ENCODE data around the gene STPG1.
"Not testable (repeated sequence)": the region's sequence is repeated elsewhere in the genome, so short reads cannot be mapped to it uniquely, and the experiment has no call there.

Gene STPG1, protein sequence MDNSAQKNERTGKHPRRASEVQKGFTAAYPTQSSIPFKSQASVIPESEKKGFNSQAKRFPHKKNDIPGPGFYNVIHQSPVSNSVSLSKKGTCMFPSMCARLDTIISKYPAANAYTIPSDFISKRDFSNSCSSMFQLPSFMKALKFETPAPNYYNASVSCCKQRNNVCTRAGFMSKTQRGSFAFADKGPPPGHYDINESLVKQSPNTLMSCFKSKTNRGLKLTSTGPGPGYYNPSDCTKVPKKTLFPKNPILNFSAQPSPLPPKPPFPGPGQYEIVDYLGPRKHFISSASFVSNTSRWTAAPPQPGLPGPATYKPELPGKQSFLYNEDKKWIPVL

DNA sequence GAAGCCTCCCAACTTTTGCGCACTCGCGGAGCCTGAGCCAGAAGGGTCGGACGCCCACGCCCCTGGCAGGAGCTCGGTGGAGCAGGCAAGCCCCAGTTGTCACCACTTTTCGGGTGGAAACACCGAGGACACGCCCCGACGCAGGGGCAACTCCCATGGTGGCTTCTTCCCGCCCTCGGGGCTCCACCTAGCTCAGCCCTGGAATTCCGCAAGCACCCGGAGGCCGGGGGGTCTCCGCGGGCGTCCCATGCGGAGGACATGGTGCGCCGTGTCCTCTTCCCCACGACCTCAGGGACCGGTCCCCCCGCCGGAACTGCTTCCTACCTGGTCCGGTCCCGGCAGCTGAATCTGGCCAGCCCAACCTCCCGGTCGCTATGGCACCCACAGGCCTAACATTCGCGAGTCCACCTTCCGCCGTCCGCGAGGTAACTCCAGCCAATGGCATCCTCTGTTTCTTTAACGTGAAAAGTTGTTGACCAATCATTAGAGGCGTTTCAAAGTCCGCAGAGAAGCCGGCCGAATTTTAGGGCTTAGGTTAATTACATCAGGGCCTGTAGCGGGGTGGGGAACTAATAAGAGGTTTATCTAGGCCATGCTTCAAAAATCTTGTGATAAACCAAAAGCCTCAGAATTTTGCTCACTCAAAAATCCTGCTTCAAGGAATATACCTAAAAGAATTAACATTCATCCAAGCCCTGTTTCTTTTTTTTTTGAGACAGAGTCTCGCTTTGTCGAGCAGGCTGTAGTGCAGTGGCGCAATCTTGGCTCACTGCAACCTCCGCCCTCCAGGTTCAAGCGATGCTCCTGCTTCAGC, at the start of gene STPG1:
TSS of gene STPG1 (minus strand) at position 433 of the 814 bp plus-strand sequence. CDS start 12,394 bp downstream, outside the sequence.
- DNase-seq = peak; percentile 86

DNA sequence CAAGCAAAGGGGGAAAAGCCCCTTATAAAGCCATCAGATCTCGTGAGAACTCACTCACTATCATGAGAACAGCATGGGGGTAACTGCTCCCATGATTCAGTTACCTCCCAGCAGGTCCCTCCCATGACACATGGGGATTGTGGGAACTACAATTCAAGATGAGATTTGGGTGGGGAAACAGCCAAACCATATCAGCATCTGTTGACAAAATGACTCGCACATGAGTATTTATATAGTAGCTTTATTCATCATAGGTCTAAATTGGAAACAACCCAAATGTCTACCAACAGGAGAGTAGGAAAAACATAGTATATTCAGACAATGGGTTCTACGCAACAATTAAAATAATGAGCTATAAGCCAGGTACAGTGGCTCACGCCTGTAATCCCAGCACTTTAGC, 48.5 kb upstream of the STPG1 start:
- DNase-seq = not testable (repeated sequence)

DNA sequence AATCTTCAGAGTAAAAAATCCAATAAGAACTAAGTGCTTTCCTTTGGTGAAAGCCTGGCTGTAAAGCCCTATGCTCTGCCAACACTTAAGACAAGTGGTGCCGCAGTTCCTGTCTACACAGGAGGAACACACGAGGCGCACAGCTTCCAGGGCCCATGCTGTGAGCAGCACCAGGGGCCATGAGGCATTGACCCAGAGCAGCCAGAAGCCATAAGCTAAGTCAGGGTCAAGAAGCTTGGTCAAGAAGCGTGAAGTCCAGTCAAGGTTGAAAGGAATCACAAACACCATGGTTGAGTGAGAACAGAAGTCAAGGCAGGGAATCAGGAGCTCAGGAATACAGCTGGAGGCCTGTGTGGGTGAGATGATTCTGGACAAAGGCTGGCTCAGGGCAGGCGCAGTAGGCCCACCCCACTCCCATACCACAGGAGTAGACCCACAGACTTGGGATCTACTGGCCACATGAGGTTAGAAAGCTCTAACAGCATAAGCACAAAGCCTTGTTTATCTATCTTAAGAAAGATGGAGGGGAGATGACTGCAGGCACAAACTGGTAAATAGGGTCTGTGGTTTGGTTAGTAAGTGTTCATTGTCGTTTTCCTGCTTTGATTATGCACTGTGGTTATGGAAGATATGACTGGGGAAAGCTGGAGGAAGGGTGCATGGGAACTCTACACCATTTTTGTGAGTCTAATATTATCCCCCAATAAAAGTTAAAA, 46.1 kb upstream of the STPG1 start:
- DNase-seq = no peak

DNA sequence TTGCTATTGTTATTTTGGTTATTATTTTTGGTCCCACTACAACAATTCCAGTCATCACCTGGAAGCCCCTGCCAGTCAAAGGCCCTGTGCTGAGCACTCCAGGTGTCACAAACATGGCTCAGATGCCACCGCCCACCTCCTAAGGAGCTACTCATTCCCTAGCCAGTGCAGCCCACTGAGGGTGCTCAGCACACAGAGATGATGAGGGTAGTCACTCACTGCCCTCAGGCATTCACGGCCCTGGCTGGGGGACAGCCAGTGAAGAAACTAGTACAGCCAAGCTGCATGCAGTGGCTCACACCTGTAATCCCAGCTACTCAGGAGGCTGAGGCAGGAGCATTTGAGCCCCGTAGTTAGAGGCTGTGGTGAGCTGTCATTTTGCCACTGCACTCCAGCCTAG, 44.3 kb upstream of the STPG1 start:
- DNase-seq = no peak

DNA sequence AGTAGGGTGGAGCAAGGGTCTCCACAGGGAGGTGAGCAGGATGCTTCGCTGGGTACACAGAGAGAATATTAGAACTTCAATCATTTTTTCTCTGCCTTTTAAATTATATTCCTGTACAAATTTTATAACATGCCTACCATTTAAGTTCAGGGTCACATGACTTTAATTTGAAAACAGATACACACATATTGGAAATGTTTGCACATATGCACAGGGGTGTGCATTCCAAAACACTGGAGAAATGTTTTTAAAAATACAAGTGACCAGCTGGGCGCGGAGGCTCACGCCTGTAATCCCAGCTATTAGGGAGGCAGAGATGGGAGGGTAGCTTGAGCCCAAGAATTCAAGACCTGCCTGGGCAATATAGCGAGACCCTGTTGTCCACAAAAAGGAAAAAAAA, 41.7 kb upstream of the STPG1 start:
- DNase-seq = no peak

DNA sequence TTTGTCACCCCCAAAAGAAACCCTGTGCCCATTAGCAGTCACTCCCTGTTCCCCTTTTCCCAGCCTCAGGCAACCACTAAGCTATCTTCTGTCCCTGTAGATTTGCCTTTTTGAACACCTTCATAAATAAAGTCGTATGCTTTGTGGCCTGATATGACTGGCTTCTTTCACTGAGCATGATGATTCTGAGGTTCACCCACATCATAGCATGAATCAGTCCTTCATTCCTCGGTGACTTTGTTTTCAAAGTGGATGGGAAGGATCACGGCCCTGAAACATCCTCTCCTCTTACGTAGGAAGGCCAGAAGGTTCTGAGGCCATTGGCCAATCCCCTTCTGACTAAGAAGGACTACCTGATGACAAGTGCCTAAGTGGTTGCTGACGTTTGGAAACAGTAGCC, 41.1 kb upstream of the STPG1 start:
- no peak for DNase-seq

DNA sequence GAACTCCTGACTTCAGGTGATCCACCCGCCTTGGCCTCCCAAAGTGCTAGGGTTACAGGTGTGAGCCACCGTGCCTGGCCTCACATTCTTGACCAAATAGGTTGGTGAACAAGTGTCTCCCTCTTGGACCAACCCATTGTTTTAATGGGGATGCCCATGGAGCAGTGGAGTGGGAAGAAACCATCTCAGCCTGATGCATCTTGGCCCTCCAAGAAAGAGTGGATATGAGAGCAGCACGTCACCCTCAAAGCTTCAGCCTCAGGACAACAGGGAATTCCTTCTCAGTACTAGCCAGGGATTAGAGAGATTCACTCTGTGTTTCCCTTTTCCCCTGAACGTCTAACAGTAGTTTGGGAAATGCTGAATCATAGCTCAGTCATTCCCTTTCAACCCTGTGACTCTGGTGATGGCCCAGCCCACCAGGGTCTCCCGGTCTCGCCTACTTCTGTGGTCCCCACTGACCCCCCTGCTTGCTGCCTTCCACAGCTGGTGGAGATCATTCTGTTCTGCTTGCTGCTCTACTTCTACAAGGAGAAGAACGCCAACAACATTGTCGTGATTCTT, 39.4 kb upstream of the STPG1 start:
- DNase-seq = no peak

DNA sequence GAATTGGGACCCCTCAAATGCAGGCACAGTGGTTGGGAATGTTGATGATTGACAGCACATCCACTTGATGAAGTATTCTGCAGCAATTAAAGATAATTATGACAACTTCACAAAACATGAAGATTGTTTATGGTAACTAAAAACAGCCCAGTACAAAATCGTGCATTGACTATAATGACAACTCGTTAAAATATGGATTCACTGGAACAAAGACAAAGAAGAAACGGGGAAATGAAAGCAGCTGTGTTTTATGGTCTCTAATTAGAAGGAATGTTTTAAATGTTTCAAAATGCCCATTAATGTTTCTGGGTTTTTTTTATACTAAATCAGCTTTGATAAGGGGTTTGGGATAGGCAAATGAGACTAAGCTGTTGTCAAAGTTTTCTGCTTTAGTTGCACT, 38.2 kb upstream of the STPG1 start:
- DNase-seq = no peak

DNA sequence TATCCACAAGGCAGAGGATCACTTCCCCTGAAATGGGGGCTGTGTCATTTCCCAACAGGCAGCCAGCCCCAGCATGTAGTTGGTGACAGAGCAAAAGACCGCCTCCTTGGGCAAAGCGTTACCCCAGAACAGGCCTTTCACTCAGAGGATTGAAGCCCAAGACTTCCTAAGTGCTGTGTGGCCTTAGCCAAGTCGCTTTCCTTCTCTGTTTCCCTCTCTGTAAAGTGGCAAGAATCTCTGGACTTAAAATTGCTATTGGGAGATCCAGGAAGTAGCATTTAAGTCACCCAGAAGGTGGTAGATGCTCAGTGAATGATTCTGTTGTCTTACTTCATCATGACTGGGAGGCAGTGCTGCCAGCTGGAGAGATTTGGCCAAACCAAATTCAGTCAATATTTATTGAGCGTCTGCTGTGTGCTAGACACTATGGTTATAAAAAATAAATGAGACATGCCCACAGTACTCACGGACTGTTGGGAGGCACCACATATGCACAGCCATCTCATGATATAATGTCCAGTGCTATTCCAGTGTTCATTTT, 37.3 kb upstream of the STPG1 start:
- DNase-seq = no peak

DNA sequence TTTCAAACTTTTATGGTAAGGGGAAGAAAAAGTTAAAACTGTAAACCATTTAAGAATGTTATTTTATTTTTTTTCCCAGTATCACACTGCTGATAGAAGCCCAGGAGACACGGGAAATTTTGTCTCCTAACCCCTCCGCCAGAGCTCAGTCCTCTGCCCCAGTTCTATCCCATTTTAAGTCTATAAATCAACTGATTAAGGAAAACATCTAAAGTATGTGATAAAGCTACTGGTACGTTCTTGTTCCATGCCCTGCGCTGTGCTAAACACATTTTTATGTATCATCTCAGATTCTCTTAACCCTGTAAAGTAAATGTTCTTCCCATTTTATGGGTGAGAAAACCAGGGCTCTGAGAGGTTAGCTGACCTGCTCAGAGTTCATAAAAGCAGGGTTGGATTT, 36.7 kb upstream of the STPG1 start:
- no peak for DNase-seq

DNA sequence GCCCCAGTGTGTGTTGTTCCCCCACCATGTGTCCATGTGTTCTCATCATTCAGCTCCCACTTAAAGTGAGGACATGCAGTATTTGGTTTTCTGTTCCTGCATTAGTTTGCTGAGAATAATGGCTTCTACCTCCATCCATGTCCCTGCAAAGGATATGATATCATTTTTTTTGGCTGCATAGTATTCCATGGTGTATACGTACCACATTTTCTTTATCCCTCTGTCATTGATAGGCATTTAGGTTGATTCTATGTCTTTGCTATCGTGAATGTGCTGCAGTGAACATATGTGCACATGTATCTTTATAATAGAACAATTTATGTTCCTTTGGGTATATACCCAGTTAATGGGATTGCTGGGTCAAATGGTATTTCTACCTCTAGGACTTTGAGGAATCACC, 32.9 kb upstream of the STPG1 start:
- not testable (repeated sequence) for DNase-seq

DNA sequence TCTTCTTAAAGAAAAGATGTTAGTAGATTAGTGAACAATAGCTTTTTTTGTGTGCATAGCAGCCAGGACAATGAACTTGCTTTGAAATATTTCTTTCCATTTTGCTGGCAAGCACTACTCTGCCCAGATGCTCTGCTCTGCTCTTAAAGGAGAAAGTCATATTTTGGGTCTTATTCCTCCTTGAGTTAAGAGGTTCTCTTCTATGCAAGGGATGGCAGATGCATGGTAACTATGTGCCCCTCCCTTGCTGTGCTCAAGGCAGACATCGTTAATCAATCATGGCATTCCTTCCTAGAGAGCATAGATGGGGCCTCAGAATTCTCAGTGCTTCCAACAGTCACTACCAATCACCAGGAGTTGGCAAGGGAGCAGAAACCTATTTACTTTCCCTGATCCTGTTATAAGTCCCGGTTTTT, 29.7 kb upstream of the STPG1 start:
- peak; percentile 36 for DNase-seq

DNA sequence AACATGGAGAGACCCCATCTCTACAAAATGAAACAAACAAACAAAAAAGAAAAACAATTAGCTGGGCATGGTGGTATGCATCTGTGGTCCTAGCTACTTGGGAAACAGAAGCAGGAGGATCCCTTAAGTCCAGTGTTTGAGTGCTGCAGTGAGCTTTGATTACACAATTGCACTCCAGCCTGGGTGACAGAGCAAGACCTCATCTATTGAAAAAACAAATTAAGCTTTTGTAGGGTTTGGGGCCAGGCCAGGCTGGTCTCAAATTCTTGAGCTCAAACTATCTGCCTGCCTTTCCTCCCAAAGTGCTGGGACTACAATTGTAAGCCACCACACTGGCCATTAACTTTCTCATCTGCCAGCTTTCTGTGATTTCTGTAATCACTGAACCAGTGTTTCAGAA, 29.2 kb upstream of the STPG1 start:
- DNase-seq = no peak

DNA sequence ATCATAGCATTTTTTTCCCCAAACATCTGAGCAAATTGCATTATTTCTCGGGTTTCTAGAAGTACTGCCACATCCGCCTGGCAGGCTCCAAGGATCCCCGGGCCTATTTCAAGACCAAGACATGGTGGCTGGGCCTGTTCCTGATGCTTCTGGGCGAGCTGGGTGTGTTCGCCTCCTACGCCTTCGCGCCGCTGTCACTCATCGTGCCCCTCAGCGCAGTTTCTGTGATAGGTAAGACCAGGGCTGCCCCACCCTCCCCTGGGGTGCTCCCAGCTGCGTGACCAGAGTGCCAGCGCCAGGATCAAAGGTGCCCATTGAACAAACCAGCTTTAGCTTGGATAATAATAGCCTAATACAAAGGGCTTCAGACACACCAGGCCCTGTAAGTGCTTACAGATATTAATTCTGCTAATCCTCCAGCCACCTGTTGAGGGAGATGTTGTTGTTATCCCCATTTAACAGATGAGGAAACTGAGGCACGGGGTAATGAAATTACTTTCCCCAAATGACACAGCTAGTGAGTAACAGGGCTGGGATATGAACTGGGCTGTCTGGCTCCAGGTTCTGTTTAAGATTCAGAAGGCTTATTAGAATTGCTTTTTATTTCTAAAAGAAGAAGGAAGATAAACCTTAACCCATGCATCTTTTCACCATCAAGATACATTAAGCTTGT, 28.6 kb upstream of the STPG1 start:
- no peak for DNase-seq

DNA sequence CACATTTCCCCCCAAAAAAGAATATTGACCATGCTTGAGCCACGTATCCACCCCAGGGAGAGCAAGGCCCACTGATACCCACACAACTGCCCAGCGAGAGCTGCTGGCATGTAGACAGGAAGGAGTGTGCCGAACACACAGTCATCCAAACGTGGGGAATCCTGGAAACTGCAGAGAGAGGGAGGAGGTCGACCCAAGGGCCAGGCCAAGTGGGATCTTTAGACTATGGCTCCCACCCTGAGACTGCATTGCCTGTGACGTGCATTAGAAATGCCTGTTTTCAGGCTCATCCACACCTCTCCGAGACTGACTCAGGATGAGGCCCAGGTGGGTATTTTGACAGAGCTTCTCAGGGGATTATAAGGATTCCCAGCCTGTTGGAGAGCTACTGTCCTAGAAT, 27.9 kb upstream of the STPG1 start:
- no peak for DNase-seq

DNA sequence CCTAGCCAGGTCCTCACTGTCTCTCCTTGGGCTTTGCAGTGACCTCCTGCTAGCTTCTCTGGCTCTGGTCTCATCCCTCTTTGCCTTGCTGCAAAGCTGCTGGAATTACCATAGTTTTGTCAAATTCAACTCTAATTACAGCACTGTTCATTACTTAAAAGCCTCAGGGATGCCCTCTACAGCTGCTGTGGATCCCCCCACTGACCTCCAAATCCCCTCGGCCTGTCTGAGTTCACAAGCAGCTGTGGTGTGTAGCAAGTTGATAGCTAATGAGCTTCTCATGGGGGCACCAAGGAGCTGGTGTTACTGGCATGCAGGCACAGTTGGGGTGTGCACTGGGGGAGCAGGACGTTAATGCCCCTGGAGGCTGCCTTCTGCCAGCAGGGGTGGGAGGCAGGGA, 26.9 kb upstream of the STPG1 start:
- DNase-seq = no peak

DNA sequence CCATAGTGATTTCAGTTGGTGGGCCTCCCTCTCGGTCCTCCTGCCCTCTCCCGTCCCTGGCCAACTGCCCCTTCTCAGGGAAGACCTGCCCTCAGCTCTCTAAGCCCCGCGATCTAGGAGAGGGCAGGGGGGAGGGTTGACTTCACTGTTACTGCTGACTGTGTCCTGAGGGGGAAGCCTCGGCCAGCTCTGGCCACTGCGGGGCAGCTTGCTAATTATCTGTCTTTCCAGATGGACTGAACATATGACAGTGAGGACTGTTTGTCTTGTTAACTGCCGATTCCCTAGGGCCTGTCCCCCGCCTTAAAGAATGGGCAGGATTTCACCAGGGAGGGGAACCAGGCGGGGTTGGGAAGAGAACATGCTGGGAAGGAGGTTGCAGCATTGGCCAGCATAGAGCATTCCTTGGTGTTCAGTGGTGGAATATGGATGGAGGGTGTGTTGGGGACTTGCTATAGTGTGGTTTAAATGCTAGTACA, 24.9 kb upstream of the STPG1 start:
- DNase-seq = peak; percentile 40

DNA sequence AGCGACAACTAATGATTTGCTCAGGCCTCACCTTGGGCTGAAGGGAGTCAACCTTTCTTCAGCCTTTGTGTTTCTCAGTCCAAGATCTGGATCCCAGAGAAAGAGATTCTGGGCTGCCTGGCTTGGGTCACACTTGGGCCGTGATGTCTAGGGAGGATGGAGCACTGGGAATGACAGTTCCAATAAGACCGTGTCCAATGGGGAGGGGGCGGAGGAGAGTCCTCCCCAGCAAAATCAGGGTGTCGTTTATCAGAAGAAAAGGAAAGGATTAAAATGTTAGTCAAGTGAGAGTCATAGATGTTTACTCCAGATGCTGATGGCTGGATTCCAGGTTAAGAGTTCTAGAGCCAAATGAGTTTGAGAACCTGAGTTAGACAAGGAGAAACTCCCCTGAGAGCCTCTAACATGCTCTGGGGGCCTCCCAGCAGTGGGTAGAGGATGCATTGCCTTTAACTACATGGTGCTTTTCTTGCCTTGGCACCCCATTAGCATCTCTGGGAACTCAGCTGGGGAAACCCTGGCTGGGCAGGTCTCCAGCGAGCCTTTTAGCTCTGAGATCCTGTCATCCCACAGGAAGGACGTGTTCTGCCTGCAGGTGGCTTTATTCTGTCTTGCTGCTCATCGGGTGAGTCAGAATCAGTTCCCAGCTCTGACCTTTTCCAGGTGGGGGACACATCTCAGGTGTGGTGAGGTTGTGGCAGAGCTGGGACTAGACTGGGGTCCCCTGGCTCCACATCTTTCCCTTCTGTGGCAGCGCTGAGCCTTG, 24.2 kb upstream of the STPG1 start:
- no peak for DNase-seq

DNA sequence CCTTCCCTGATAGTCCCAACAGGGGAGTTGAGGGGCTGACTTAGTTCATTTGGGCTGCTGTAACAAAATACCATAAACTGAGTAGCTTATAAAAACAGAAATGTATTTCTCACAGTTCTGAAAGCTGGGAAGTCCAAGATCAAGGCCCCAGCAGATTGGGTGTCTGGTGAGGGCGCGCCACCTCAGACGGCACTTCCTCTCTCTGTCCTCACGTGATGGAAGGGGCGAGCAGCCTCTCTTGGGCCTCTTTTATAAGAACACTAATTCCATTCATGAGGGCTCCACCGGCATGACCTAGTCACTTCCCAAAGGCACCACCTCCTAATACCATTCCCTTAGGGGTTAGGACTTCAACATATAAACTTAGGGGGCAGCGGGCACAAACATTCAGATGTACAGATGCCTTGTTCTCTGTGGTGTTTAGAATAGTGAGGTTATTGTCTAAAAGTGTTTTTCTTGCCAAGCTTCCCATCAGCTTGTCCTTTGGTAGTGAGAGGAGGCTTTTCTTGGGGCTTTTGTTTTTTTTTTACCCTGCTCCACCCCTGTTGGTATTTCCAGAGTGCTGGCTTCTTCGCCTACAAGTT, 22.3 kb upstream of the STPG1 start:
- no peak for DNase-seq

DNA sequence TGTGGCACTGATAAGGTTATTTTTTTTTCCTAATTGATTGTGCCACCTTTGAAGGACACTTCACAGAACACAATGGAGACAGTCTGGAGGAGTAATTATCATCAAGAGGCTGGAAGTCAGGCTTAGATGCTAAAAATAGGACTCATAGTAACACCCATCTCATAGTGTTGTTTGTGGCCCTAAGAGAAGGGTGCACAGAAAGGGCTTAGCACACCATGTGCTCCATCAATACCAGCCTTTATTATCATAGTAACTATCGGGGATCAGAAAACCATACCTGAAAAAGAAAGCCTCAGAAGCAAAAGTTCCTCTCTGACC, 13.9 kb upstream of the STPG1 start:
- DNase-seq = no peak
